Testis (tissue), 3 donors: ENCODE results near the gene ZP4. TPM values are rescaled to one million over a fixed set of nuclear protein-coding genes. Genes with fewer than 3 reads are reported as not detected.

Experiments used
- DNase-seq: peaks from one replicate; pipeline ENCODE4 v3.0.0-alpha.2; 2019
- H3K27ac ChIP-seq, 2 donors: fragments of 200-600 bp; sonication (generic); one replicate each; pipeline ENCODE4 v1.5.1; 2019
- H3K27me3 ChIP-seq: fragments of 200-600 bp; sonication (generic); one replicate; pipeline ENCODE4 v1.5.1; 2019
- H3K36me3 ChIP-seq: fragments of 200-600 bp; sonication (generic); one replicate; pipeline ENCODE4 v1.5.1; 2017; ENCODE audit warnings: low read depth; ENCODE audit errors: missing control alignments
- H3K4me1 ChIP-seq: fragments of 200-600 bp; sonication (generic); one replicate; pipeline ENCODE4 v1.5.1; 2019
- H3K4me3 ChIP-seq, 2 donors: fragments of 200-600 bp; sonication (generic); one replicate each; pipeline ENCODE4 v1.5.1; 2017 to 2019
- H3K9me3 ChIP-seq: fragments of 200-600 bp; sonication (generic); one replicate; pipeline ENCODE4 v1.5.1; 2017
- POLR2A ChIP-seq: fragments of 450-650 bp; IDR thresholded peaks from one replicate; pipeline ENCODE4 v1.6.1; 2017; ENCODE audit warnings: antibody characterized with exemption, mild to moderate bottlenecking, moderate library complexity
- WGBS, 2 donors: methylation state at CpG; one replicate each; pipeline ENCODE4 v1.1.5; 2018; 5-methylcytosine and 5-hydroxymethylcytosine counted together
- intact Hi-C: fragments of 100-400 bp; cut with DNase I; formaldehyde crosslinking; loops from one replicate; pipeline ENCODE4 v1.15.1; 2023; ENCODE audit warnings: low total_unique reads
- polyA plus RNA-seq: library from polyadenylated mRNA; stranded (reverse); fragments of 350-450 nt; fragmentation: Illumina TruSeq; extraction: RNeasy Lipid Tissue Mini Kit (QIAGEN cat#74804); gene quantifications from one replicate; pipeline ENCODE4 v1.2.3, GENCODE V29; 2014; ENCODE audit warnings: low read depth, low replicate concordance; ENCODE audit not compliant: insufficient read depth
- total RNA-seq, 2 donors: library from RNA; depleted of rRNA; stranded (reverse); fragments of >200 nt; gene quantifications; one replicate each; pipeline ENCODE4 v1.2.3, GENCODE V29; 2016
- TF ChIP-seq, protein P1 (sequence below), 3 experiments: fragments of 450-650 bp in 2 of 3; fragments of 200-600 bp in 1 of 3; sonication (generic) in 1 of 3; IDR thresholded peaks; one replicate each; pipeline ENCODE4 v1.5.1; 2016 to 2019; ENCODE audit warnings: antibody characterized with exemption in 3 of 3, mild to moderate bottlenecking in 2 of 3, moderate library complexity in 1 of 3

Gene ZP4
- total and polyA plus RNA-seq, 3 donors from 2014 or later: not detected

- WGBS, 2 donors: 39 to 52% methylated on average over 4 of the region's 4 CpGs
- no peak overlapping the region for H3K27ac ChIP-seq
- H3K4me1 ChIP-seq: no peaks in the 10 kb centered on the region
- no peaks in the 10 kb centered on the region for H3K36me3 ChIP-seq
- intact Hi-C loops: no loop called here
- no peaks in the 10 kb centered on the region for H3K9me3 ChIP-seq
- DNase-seq: no peak
- TF ChIP-seq, protein P1, sequence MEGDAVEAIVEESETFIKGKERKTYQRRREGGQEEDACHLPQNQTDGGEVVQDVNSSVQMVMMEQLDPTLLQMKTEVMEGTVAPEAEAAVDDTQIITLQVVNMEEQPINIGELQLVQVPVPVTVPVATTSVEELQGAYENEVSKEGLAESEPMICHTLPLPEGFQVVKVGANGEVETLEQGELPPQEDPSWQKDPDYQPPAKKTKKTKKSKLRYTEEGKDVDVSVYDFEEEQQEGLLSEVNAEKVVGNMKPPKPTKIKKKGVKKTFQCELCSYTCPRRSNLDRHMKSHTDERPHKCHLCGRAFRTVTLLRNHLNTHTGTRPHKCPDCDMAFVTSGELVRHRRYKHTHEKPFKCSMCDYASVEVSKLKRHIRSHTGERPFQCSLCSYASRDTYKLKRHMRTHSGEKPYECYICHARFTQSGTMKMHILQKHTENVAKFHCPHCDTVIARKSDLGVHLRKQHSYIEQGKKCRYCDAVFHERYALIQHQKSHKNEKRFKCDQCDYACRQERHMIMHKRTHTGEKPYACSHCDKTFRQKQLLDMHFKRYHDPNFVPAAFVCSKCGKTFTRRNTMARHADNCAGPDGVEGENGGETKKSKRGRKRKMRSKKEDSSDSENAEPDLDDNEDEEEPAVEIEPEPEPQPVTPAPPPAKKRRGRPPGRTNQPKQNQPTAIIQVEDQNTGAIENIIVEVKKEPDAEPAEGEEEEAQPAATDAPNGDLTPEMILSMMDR (IDR thresholded peaks at IDR 0.05): no peak
- TF ChIP-seq POLR2A: no peak
- no peaks in the 10 kb centered on the region for H3K27me3 ChIP-seq
- no peak overlapping the region for H3K4me3 ChIP-seq
Observed at GRCh38 chr1:237877631-237878030, 13.1 kb downstream of the ZP4 start.

DNA sequence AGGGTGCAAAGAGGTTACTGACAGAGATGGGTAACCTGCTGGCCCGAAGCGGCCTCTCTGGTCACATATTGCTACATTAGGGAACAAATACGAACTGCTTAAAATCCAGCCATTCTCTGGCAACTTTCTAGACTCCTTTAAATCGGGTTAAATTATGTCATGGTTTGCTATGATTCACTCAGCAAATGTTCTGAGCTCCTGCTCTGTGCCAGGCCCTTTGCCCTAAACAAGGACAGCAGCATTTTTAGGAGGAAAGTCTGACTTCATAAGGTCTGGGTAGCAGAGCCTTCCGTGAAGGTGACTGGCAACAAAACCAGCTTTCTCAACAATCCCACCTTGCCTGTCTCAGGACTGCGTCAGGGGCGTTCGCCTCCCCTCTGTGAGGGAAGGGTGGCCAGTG, 15.4 kb downstream of the ZP4 start:
- Histone ChIP-seq H3K4me1 (no peaks in the 10 kb centered on the region), H3K9me3 (no peaks in the 10 kb centered on the region), H3K4me3 (no peak overlapping the region), H3K27me3 (no peaks in the 10 kb centered on the region), H3K36me3 (no peaks in the 10 kb centered on the region), H3K27ac (no peak overlapping the region)
- TF ChIP-seq, protein P1 (IDR thresholded peaks at IDR 0.05): no peak
- TF ChIP-seq POLR2A: no peak
- WGBS, 2 donors: 90 to 91% methylated on average over 8 of the region's 8 CpGs
- intact Hi-C loops: no loop called here
- no peak for DNase-seq

GRCh38 chr1:237873487-237874211, 17.1 kb downstream of the ZP4 start:
- H3K27me3 ChIP-seq: no peaks in the 10 kb centered on the region
- H3K36me3 ChIP-seq: no peaks in the 10 kb centered on the region
- intact Hi-C loops: no loop called here
- no peak overlapping the region for H3K4me3 ChIP-seq
- H3K4me1 ChIP-seq: no peaks in the 10 kb centered on the region
- H3K9me3 ChIP-seq: no peaks in the 10 kb centered on the region
- H3K27ac ChIP-seq: no peak overlapping the region
- WGBS, 2 donors: 83 to 85% methylated on average over 4 of the region's 4 CpGs
- DNase-seq: no peak
- no peak for TF ChIP-seq POLR2A
- TF ChIP-seq, protein P1 (IDR thresholded peaks at IDR 0.05): no peak

DNA sequence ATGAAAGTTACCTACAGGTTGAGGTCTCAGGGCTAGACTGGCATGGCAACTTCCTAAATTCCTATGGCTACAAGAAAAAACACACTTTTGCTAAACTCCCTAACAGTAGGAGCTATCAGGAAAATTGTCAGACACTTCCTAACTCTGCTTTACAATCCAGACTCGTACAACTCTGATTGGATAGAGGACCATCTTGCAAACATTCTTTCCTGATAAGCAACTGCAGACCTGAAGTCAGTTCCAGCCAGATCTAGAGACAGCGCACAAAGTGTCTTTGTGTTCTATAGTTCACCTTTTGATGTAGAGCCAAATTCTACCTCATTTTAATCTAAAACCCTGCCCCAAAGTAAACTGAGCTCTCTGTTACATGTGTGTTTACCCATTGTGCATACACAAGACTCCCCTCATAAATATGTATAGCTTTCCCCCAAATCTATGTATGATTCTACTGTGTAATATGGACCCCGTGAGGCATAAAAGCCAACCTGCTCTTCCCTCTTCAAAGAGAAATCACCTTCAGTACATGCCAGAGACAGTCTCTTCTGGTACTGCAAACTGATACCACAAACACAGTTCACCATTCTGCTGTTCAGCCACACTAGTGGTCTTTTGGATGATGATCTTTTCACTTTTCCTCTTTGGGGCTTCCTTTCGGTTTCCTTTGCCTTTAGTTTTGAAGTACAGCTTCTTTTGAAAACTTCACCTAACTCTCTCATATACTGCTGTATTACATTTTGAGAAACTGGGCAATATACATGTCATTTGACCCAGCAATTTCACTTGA, 21.7 kb downstream of the ZP4 start:
- Histone ChIP-seq H3K4me3 (no peak overlapping the region), H3K27ac (no peak overlapping the region), H3K36me3 (no peaks in the 10 kb centered on the region), H3K27me3 (no peaks in the 10 kb centered on the region), H3K9me3 (no peaks in the 10 kb centered on the region), H3K4me1 (peaks cover 8% of the 10 kb centered on the region)
- 63 to 74% methylated on average over 4 of the region's 4 CpGs for WGBS, 2 donors
- no peak for TF ChIP-seq POLR2A
- TF ChIP-seq, protein P1 (IDR thresholded peaks at IDR 0.05): no peak
- intact Hi-C loops: no loop called here
- DNase-seq: no peak
